ENCODE results near the gene KCNAB3.

KCNAB3 gene

DNA sequence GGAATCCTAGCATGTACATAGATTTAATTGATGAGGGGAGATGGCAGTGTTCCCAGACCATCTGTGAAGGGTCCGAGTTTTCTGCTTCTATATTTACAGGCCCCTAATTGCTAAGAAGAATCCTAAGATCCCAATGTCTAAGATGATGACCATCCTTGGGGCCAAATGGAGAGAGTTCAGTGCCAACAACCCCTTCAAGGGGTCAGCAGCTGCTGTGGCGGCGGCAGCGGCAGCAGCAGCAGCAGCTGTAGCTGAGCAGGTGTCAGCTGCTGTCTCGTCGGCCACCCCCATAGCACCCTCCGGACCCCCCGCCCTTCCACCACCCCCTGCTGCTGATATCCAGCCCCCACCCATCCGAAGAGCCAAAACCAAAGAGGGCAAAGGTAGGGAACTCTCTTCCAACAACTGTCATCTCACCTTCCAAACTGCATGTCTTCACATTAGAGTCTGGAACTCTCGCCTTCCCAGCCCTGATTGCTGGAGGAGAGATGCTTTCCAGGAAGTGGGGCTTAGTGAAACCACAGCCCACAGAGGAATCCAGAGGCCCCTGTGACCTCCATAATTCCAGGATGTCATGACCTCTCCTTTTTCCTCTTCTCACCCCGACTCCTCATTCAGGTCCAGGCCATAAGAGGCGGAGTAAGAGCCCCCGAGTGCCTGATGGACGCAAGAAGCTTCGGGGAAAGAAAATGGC is 36.3 kb downstream of the KCNAB3 start:
- Mint-ChIP-seq H3K27ac (peak overlapping the region; percentile 59), H3K36me3 (peaks cover 30% of the 10 kb centered on the region), H3K9me3 (no peaks in the 10 kb centered on the region), H3K27me3 (no peaks in the 10 kb centered on the region), H3K4me1 (peaks cover 27% of the 10 kb centered on the region), H3K4me3 (no peak overlapping the region)

DNA sequence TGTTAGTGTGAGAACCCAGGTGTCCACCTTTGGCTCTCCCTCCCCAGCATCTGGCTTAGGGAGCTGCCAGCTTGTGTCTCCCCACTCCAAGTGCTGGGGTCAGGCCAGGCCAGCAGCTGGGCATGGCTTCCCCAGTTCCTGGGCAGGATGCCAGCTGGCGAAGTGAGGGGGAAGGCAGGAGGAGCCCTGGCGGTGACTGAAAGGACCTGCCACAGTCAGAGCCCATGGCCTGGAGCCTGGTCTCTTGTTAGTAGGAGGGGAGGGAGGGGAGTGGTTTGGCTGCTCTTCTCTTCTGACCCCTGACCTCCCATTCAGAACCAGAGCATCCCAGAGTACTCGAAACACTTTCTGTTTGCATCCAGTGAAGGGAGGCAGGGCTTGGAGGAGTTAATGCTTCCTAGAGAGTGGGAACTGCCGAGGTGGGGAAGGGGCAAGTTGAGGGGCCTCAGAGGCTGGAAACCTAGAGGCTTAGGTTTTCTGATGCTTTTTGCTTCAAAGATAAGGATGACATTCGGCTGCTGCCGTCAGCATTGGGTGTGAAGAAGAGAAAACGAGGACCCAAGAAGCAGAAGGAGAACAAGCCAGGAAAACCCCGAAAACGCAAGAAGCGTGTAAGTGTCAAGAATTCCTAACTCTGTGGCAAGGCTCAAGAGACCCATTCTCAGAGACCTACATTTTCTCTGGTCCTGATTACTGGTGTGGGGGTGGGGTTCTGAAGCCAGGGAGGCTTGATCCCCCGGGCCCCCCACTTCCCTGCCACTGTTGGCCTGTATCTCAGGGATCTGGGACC is 40.3 kb downstream of the KCNAB3 start:
- no peaks in the 10 kb centered on the region for H3K27me3 Mint-ChIP-seq
- peaks cover 11% of the 10 kb centered on the region for H3K4me1 Mint-ChIP-seq
- H3K9me3 Mint-ChIP-seq, result no peaks in the 10 kb centered on the region
- H3K27ac Mint-ChIP-seq, result no peak overlapping the region
- peak overlapping the region; percentile 15 for H3K4me3 Mint-ChIP-seq
- H3K36me3 Mint-ChIP-seq, result peaks cover 16% of the 10 kb centered on the region

DNA sequence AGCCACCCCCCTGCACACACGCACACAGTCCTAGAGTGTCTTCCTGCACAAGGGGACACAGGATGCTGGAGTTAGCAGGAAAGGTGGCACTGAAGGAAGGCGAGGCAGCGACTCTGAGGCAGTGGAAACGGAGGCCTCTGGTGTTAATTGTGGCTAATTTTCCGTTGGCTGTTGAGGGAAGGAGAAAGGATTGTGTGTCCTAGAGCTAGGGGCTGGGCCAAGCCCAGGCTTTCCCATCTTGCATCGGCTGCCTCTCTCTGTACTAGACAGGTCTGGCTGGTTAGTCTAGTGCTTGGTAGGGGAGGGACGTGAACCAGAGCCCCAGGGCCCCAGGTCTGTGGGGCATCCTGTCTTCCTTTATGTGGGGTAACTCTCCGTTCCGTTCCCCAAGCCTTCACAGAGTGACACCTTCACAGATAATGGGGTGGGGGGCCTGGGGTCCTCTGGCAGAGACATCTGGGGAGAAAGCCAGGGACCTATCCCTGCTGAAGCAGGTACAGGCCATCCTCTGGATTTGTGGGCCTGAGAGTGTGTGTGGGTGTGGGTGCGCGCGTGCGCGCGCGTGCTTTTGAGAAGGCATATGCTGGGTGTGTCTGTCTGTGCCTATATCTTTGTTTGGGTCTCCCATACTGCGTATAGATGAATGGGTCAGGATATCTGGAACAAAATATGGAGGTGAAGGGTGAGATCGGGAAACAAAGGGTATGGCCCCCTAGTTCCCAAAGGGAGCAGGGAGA is 41.3 kb downstream of the KCNAB3 start, which contains the start of gene CHD3:
Gene CHD3 (plus strand): TSS at position 606 of the 737 bp plus-strand sequence. CDS start 212 bp downstream, outside the sequence.
- no peak within 1 kb of the TSS for H3K27ac Mint-ChIP-seq
- H3K4me1 Mint-ChIP-seq, result peaks cover 11% of the 10 kb centered on the region
- H3K4me3 Mint-ChIP-seq, result peak within 1 kb of the TSS; percentile 15
- H3K27me3 Mint-ChIP-seq, result no peaks in the 10 kb centered on the region
- peaks cover 11% of the 10 kb centered on the region for H3K36me3 Mint-ChIP-seq
- no peaks in the 10 kb centered on the region for H3K9me3 Mint-ChIP-seq

DNA sequence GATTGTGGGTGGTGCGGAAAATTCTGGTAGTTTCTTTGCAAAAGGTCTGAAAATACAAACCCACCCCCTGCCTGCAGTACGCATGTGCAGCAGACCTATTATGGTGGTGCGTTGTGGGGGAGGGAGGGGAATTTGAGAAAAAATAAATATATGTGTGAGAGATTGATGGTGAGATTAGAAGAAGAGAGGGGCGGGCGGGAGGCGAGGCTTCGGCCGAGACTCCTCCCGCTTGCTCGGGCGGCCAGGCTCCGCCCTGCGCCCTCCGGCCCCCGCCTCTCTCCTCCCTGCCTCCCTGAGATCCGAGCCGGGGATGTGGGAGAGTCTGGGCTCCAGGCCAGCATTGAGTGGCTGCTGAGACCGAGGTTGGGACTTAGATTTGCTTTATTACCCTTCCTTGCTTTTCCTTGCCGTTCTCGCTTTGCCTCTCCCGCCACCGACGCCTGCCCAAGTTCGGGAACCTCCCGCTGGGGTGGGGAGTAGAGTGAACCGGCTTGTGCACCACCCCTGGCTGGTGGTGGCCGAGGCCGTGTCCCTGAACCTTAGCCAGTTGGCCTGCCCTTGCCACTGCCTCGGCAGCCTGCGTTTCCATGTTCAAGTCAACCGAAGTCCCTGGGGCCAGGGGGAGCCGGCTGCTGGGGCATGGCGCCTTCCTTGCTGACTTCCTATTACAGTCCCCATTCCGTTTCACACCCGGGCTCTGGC is 42.0 kb downstream of the KCNAB3 start:
- Mint-ChIP-seq H3K4me1 (peaks cover 11% of the 10 kb centered on the region), H3K27me3 (no peaks in the 10 kb centered on the region), H3K9me3 (no peaks in the 10 kb centered on the region), H3K27ac (no peak overlapping the region), H3K4me3 (no peak overlapping the region), H3K36me3 (peaks cover 11% of the 10 kb centered on the region)

DNA sequence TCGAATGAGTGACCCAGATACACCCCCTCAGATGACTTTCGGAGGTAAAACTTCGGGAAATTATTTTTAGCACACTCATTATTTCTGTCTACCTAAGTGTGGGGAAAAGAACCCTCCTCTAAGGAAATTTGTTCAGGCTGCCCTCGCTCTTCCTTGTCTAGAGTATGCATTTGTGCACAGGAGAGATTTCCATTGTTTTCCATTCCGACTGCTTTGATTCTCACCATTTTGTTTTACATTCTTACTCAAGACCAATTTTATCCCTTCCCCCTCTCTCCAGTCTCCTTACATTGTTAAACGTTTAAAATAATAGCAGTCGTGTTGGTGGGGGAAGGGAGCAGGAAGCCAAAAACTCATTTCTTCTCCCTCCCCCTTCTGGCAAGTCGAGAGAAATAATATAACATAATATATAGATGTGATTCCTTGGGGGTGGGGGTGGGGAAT is 42.6 kb downstream of the KCNAB3 start:
- H3K4me1 Mint-ChIP-seq, result peaks cover 11% of the 10 kb centered on the region
- H3K36me3 Mint-ChIP-seq, result peaks cover 10% of the 10 kb centered on the region
- H3K4me3 Mint-ChIP-seq, result no peak overlapping the region
- no peaks in the 10 kb centered on the region for H3K27me3 Mint-ChIP-seq
- no peaks in the 10 kb centered on the region for H3K9me3 Mint-ChIP-seq
- H3K27ac Mint-ChIP-seq, result no peak overlapping the region

DNA sequence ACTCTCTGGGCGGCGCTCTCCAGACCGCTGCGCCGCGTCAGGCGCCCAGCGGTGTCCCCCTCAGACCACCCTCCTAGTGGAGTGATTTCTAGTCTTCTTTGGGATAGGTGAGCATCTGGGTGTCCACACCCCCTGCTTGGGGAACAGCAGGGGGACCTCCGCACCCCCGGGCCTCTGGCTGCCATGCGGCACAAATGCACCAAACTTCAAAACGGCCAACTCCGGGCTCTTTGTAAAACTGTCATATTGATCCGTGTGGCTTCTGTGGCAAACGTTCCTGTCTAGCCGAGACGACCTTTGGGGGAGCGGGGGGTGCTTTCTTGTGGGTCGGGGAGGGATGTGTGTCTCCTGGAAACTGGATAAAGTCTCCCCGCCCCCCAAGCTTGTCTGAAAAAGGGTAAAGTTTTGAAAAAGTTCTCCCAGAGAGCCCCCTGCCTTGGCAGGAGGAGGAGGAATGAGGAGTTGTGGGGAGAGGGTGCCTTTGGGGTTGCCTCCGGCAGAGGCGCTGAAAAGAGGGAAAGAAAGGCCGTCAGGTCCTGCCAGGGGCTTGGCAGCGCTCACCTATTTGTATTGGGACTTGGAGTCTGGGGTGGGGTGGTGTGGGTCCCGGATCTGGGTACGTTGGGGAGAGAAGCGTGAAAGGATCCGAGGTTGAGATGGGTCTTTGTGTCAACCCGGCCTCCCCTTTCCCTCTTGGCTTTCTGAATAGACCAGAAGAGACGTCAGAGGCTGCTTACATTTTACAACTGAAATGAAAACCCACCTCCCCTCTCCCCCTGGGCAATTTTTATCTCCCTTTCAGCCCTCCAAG is 43.2 kb downstream of the KCNAB3 start:
- no peak overlapping the region for H3K27ac Mint-ChIP-seq
- peaks cover 8% of the 10 kb centered on the region for H3K36me3 Mint-ChIP-seq
- H3K4me3 Mint-ChIP-seq, result no peak overlapping the region
- peaks cover 11% of the 10 kb centered on the region for H3K4me1 Mint-ChIP-seq
- H3K27me3 Mint-ChIP-seq, result no peaks in the 10 kb centered on the region
- H3K9me3 Mint-ChIP-seq, result no peaks in the 10 kb centered on the region

DNA sequence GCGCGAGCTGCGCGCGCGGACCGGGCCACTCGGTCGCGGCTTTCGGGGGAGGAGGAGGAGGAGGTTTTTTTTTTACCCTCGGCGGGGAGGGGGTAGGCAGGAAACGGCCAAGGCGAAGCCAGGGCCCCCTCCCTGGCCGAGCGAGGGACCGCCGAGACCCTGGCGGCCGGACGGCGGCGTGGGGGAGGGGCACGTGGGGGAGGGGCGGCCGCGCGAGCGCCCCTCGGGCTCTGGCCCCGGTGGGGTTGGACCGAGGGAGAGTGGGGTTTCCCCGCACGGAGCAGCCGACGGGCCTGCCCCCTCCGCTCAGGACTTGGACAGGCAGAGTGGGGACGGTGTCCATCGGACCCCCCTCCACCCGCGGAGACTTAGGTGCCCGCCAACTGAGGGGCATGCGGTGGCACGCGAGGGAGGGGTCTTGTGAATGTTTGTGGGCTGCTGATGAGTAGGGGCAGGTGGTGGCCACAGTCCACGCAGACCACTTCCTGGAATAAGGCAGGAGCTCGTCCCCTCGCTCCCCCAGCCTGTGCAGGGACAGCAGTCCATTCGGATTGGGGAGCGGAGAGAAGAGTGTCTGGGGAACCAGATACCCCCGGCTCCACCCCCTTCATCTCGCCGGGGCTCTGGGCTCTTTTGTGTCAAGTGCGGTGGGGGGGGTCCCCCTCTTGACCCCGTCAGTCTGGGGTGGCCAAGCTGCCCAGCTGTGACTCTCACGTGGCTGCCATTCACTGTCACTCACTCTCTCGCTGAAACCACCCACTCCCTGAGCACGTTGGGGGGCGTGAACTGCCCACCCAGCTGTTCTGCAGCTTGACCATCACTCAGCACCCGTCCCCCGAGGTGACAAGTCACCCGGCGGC is 44.1 kb downstream of the KCNAB3 start:
- H3K4me1 Mint-ChIP-seq, result peaks cover 10% of the 10 kb centered on the region
- no peaks in the 10 kb centered on the region for H3K9me3 Mint-ChIP-seq
- H3K4me3 Mint-ChIP-seq, result peak overlapping the region; percentile 37
- H3K27ac Mint-ChIP-seq, result peak overlapping the region; percentile 63
- H3K27me3 Mint-ChIP-seq, result no peaks in the 10 kb centered on the region
- peaks cover 7% of the 10 kb centered on the region for H3K36me3 Mint-ChIP-seq

DNA sequence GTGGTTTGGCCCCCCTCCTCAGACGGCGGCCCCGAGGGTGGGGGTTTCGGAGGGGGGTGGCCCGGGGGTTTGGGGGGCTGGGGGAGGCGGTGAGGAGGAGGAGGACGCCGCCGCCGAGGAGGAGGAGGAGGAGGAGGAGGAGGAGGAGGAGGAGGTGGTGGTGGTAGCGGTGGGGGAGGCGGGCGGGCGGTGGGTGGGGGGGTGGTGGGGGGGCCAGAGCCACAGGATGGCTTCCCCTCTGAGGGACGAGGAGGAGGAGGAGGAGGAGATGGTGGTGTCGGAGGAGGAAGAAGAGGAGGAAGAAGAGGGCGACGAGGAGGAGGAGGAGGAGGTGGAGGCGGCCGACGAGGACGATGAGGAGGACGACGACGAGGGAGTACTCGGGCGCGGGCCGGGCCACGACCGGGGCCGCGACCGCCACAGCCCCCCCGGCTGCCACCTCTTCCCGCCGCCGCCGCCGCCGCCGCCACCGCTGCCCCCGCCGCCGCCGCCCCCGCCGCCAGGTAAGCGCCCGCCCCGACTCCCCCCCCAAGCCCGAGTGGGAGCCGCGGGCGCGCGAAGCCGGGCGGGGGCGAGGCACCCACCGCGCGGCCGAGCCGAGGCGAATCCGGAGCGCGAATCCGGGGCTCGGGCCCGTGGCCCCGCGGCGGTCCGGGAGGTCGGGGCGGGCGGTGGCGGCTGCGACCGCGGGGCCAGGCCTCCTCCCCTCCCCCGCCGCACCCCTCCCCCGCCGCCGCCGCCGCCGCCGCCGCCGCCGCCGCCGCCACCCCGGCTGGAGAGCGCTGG is 44.9 kb downstream of the KCNAB3 start:
- no peaks in the 10 kb centered on the region for H3K27me3 Mint-ChIP-seq
- H3K36me3 Mint-ChIP-seq, result peaks cover 3% of the 10 kb centered on the region
- no peaks in the 10 kb centered on the region for H3K9me3 Mint-ChIP-seq
- peak overlapping the region; percentile 72 for H3K27ac Mint-ChIP-seq
- peaks cover 5% of the 10 kb centered on the region for H3K4me1 Mint-ChIP-seq
- peak overlapping the region; percentile 61 for H3K4me3 Mint-ChIP-seq

DNA sequence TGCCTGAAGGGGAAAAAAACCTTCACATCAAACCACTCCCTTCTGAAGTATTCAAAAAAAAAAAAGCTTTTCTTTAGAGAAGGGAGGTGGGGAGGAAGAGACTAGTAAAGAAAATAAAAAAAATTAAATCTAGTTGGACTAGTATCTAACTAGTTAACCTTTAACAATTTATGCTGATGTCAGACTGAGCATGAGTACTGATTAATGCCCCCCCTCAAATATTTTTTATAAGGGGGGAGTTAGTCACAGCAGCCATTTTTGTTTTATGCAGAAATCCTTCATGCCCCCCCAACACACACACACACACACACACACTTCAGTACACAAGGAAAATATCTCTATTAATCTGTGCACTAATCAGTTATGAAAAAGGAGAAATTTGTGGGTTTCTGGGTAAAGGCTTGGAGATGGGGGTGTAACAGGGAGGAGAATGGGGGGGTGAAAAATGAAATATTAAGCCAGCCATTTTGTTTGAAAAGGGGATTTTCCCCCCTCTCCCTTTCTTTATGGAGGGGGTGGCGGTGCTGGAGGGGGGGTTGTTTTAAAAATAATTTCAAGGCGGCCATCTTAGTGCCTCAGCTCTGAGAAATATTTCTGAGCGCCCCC is 45.8 kb downstream of the KCNAB3 start:
- peaks cover 3% of the 10 kb centered on the region for H3K36me3 Mint-ChIP-seq
- H3K27me3 Mint-ChIP-seq, result no peaks in the 10 kb centered on the region
- H3K4me3 Mint-ChIP-seq, result peak overlapping the region; percentile 73
- no peaks in the 10 kb centered on the region for H3K4me1 Mint-ChIP-seq
- no peaks in the 10 kb centered on the region for H3K9me3 Mint-ChIP-seq
- peak overlapping the region; percentile 77 for H3K27ac Mint-ChIP-seq

DNA sequence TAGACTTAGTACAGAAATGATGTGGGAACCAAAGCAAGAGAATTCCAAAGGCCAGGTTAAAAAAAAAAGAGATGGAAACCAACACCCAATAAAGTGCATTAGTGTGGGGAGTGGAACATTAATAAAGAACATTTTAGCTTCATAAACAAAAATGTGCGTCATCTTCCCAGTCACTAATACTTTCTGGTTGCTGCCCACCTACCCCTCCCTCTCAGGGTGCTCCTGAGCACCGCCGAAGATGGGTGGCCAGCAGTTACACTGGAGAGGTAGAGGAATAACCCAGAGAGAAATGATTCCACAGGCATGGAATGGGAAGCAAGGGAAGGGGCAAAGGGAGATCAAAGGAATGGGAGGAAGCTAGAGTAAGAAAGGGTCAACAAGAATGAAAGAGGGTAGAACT is 47.0 kb downstream of the KCNAB3 start:
- peaks cover 3% of the 10 kb centered on the region for H3K36me3 Mint-ChIP-seq
- H3K27ac Mint-ChIP-seq, result no peak overlapping the region
- no peaks in the 10 kb centered on the region for H3K9me3 Mint-ChIP-seq
- H3K4me3 Mint-ChIP-seq, result no peak overlapping the region
- H3K4me1 Mint-ChIP-seq, result no peaks in the 10 kb centered on the region
- no peaks in the 10 kb centered on the region for H3K27me3 Mint-ChIP-seq

DNA sequence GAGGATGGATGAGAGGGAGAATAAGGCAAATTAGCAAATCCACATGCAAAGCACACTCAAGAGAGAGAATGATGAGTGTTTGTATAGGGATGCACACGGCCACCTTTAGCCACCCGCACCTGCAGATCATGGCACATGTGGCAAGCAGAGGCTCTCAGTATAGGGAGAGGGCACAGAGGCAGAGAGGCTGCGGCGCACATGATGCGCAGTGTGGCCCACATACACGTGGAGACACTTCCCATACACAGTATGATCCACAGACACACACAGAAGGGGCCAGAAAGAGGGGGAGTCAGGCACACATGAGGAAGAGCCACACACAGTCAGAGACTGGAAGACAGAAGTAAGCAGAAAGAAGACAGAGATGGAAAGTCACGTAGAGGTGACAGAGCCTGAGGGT is 47.6 kb downstream of the KCNAB3 start:
- Mint-ChIP-seq H3K9me3 (no peaks in the 10 kb centered on the region), H3K27me3 (no peaks in the 10 kb centered on the region), H3K4me3 (no peak overlapping the region), H3K4me1 (no peaks in the 10 kb centered on the region), H3K36me3 (peaks cover 3% of the 10 kb centered on the region), H3K27ac (no peak overlapping the region)

DNA sequence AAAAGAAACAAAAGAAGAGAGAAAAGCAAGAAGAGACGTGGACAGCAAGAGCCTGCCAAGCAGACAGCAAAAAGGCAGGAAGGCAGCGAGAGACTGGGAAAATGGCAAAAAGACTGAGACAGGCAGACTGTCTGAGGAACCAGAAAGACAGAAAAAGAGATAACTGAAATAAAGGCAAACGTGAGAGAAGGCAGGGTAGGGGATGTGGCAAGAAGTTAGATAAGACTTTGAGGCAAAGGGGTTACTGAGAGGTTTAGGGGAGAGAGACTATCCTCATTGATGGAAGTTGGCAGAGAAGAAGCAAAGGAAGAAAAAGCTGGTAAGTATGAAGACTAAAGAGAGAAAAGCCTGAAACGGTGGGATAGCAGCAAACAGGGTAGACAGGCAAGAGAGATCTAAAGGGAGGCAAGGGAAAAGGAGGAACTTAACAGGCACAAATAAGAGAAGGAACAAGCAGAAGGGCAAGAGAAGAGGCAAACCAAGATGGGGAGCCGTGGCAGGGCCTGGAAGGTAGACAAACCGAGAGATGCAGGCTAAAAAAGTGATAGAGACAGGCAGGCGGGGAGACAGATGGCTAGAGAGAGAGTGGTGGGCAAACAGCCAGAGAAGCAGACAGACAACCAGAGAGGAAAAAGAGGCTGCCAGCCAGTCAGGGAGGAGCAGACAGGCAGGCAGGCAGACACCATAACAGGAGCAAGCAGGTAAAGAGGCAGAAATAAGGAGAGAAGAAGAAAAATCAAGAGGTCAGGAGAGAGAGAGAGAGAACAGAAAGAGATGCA is 48.2 kb downstream of the KCNAB3 start:
- Mint-ChIP-seq H3K4me3 (no peak overlapping the region), H3K4me1 (peaks cover 5% of the 10 kb centered on the region), H3K27ac (no peak overlapping the region), H3K36me3 (peaks cover 4% of the 10 kb centered on the region), H3K9me3 (no peaks in the 10 kb centered on the region), H3K27me3 (no peaks in the 10 kb centered on the region)

Measured in activated naive CD4-positive, alpha-beta T cell treated with anti-CD3 and anti-CD28 coated beads, Interleukin-2, amount 50 U/mL, for 24 hours (primary cell).